ENCODE results near the gene PSAT1.

PSAT1 gene

DNA sequence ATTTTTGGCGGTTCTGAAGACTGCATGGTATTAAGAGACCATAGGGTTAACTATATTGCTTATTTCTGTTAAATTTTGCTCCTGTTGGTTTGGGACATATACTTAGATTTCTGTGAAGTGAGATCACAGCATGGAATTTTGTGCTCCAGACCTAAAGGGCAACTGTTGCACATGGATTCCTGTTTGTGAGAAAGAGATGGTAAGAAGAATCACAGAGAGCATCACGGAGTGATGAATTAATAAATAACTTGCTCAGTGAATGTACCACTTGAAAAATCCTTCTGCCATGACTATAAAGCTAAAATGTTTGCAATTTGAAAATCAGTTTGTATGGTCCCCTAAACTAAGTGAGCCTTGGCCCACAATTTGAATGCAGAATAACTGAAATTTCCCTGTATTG is 4.5 kb downstream of the PSAT1 start:
- H3K9me3 ChIP-seq (ENCODE audit: insufficient read depth, low read depth, low read length), result no peaks in the 10 kb centered on the region
- H3F3A ChIP-seq (ENCODE audit: low read depth), result no peaks in the 10 kb centered on the region
- H3K4me1 ChIP-seq (ENCODE audit: insufficient read depth, low read length, poor library complexity, severe bottlenecking), result no peaks in the 10 kb centered on the region
- no peaks in the 10 kb centered on the region for H3K79me2 ChIP-seq (ENCODE audit: insufficient read depth, low read length)
- H3K36me3 ChIP-seq (ENCODE audit: insufficient read depth, low read length), result no peaks in the 10 kb centered on the region
- H2AFZ ChIP-seq (ENCODE audit: low read length), result no peak overlapping the region
- H3K4me2 ChIP-seq (ENCODE audit: low read depth, low read length, poor library complexity, severe bottlenecking), result no peak overlapping the region
- no peak overlapping the region for H3K4me3 ChIP-seq (ENCODE audit: low read length, poor library complexity, severe bottlenecking)
- H4K20me1 ChIP-seq (ENCODE audit: insufficient read depth, low read length, poor library complexity, severe bottlenecking), result no peaks in the 10 kb centered on the region
- H3K27me3 ChIP-seq (ENCODE audit: insufficient read depth, low read length, poor library complexity, severe bottlenecking), result no peaks in the 10 kb centered on the region
- TF ChIP-seq CTCF (conservative IDR thresholded peaks at IDR 0.05; ENCODE audit: low read length), result no peak
- no peak for TF ChIP-seq EZH2phosphoT487 (IDR thresholded peaks at IDR 0.05; ENCODE audit: borderline replicate concordance)
- H3K9me2 ChIP-seq (replicated peaks; ENCODE audit: low read depth, low read length), result no peaks in the 10 kb centered on the region
- H3K9ac ChIP-seq (ENCODE audit: low read depth, low read length, poor library complexity, severe bottlenecking), result no peak overlapping the region

DNA sequence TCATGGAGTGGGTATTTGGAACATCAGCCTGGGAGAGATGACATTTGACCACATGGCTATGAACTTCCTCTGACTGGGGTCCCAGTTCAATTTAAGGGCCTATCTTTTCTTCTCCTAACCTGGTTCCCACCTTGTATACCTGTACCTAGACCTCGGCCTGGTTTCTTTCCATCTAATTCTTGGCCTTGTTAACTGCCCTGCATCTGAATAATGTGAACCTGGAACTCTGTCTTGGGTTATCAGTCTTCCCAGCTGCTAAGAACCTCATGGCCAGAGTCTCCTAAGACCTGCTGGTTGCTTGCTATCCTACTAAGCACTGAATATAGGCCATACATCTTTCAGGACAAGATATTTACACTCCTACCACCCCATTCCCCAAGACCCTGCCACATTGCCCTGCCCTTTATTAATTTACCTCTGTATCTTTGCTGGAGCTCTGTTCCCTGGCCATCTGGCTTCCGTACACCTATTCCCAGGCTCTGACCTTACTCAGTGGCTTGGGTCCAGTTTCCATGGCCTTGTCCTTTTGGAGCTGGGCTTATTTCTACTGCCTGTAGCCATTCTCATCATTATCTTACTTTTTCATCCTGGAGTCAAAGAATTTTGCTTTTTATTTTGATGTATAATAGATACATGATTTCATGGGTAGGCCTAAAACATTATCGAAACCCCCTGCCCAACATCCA is 6.6 kb downstream of the PSAT1 start:
- H3K4me3 ChIP-seq (ENCODE audit: low read length, poor library complexity, severe bottlenecking), result no peak overlapping the region
- TF ChIP-seq EZH2phosphoT487 (IDR thresholded peaks at IDR 0.05; ENCODE audit: borderline replicate concordance) (no peak), CTCF (conservative IDR thresholded peaks at IDR 0.05; ENCODE audit: low read length) (no peak)
- no peaks in the 10 kb centered on the region for H3K9me3 ChIP-seq (ENCODE audit: insufficient read depth, low read depth, low read length)
- H3F3A ChIP-seq (ENCODE audit: low read depth), result no peaks in the 10 kb centered on the region
- H3K27me3 ChIP-seq (ENCODE audit: insufficient read depth, low read length, poor library complexity, severe bottlenecking), result no peaks in the 10 kb centered on the region
- no peak overlapping the region for H3K4me2 ChIP-seq (ENCODE audit: low read depth, low read length, poor library complexity, severe bottlenecking)
- no peak overlapping the region for H2AFZ ChIP-seq (ENCODE audit: low read length)
- no peaks in the 10 kb centered on the region for H3K4me1 ChIP-seq (ENCODE audit: insufficient read depth, low read length, poor library complexity, severe bottlenecking)
- no peaks in the 10 kb centered on the region for H3K9me2 ChIP-seq (replicated peaks; ENCODE audit: low read depth, low read length)
- no peaks in the 10 kb centered on the region for H4K20me1 ChIP-seq (ENCODE audit: insufficient read depth, low read length, poor library complexity, severe bottlenecking)
- H3K9ac ChIP-seq (ENCODE audit: low read depth, low read length, poor library complexity, severe bottlenecking), result no peak overlapping the region
- H3K79me2 ChIP-seq (ENCODE audit: insufficient read depth, low read length), result no peaks in the 10 kb centered on the region
- no peaks in the 10 kb centered on the region for H3K36me3 ChIP-seq (ENCODE audit: insufficient read depth, low read length)

DNA sequence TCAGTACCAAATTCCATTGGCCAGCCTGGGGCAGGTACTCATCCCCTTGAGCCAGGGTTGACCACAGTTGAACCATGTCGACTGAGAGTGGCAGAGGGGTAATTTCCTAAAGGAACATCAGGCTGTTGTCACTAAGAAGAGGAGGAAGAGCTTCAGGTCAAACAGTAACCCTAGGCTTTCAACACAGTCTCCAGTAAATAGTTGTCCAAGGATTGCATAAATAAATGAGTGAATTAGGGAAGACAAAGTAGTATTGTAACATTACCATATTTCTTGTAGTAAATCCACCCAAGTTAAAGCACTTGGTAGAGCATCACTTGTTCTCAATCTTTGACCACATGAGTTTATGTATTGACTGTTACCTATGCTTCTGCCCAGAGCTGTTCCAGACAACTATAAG is 7.4 kb downstream of the PSAT1 start:
- H3K9ac ChIP-seq (ENCODE audit: low read depth, low read length, poor library complexity, severe bottlenecking), result no peak overlapping the region
- H3K27me3 ChIP-seq (ENCODE audit: insufficient read depth, low read length, poor library complexity, severe bottlenecking), result no peaks in the 10 kb centered on the region
- H3K9me3 ChIP-seq (ENCODE audit: insufficient read depth, low read depth, low read length), result no peaks in the 10 kb centered on the region
- H3K4me2 ChIP-seq (ENCODE audit: low read depth, low read length, poor library complexity, severe bottlenecking), result no peak overlapping the region
- no peak overlapping the region for H2AFZ ChIP-seq (ENCODE audit: low read length)
- H3K79me2 ChIP-seq (ENCODE audit: insufficient read depth, low read length), result no peaks in the 10 kb centered on the region
- TF ChIP-seq EZH2phosphoT487 (IDR thresholded peaks at IDR 0.05; ENCODE audit: borderline replicate concordance) (no peak), CTCF (conservative IDR thresholded peaks at IDR 0.05; ENCODE audit: low read length) (no peak)
- H3K9me2 ChIP-seq (replicated peaks; ENCODE audit: low read depth, low read length), result no peaks in the 10 kb centered on the region
- no peaks in the 10 kb centered on the region for H3K4me1 ChIP-seq (ENCODE audit: insufficient read depth, low read length, poor library complexity, severe bottlenecking)
- no peaks in the 10 kb centered on the region for H3F3A ChIP-seq (ENCODE audit: low read depth)
- no peaks in the 10 kb centered on the region for H4K20me1 ChIP-seq (ENCODE audit: insufficient read depth, low read length, poor library complexity, severe bottlenecking)
- H3K4me3 ChIP-seq (ENCODE audit: low read length, poor library complexity, severe bottlenecking), result no peak overlapping the region
- no peaks in the 10 kb centered on the region for H3K36me3 ChIP-seq (ENCODE audit: insufficient read depth, low read length)
